Esophagus (tissue), 2 donors: ENCODE data around the gene DDX25. TPM values are rescaled to one million over a fixed set of nuclear protein-coding genes. Genes with fewer than 3 reads are reported as not detected.
"Not testable (repeated sequence)": the region's sequence is repeated elsewhere in the genome, so short reads cannot be mapped to it uniquely, and the experiment has no call there.

Source experiments
- H3K27ac ChIP-seq, 2 donors: one replicate each; pipeline ENCODE4 v1.5.1; 2013; ENCODE audit warnings: low read depth in 2 of 2, mild to moderate bottlenecking in 2 of 2, inconsistent platforms in 1 of 2, low read length in 1 of 2, moderate library complexity in 1 of 2
- H3K27me3 ChIP-seq, 2 donors: one replicate each; pipeline ENCODE4 v1.6.1; 2013; ENCODE audit warnings: low read length in 2 of 2, control low read depth in 1 of 2, mild to moderate bottlenecking in 1 of 2; ENCODE audit not compliant: insufficient read depth in 2 of 2, control insufficient read depth in 1 of 2
- H3K36me3 ChIP-seq, 2 donors: one replicate each; pipeline ENCODE4 v1.6.1; 2013; ENCODE audit warnings: low read length in 1 of 2; ENCODE audit not compliant: control insufficient read depth in 2 of 2, insufficient read depth in 2 of 2
- H3K4me1 ChIP-seq, 2 donors: one replicate each; pipeline ENCODE4 v1.6.1; 2013; ENCODE audit warnings: low read length in 1 of 2; ENCODE audit not compliant: control insufficient read depth in 2 of 2, insufficient read depth in 2 of 2
- H3K4me3 ChIP-seq, 2 donors: one replicate each; pipeline ENCODE4 v1.5.1; 2013; ENCODE audit warnings: low read length in 2 of 2, mild to moderate bottlenecking in 2 of 2, low read depth in 1 of 2, moderate library complexity in 1 of 2
- H3K9me3 ChIP-seq, 2 donors: one replicate each; pipeline ENCODE4 v1.6.1; 2013; ENCODE audit warnings: mild to moderate bottlenecking in 2 of 2, low read depth in 1 of 2, low read length in 1 of 2, moderate library complexity in 1 of 2; ENCODE audit not compliant: control insufficient read depth in 2 of 2, insufficient read depth in 1 of 2
- WGBS, 2 donors: extraction: QIAGEN DNeasy Blood & Tissue Kit; methylation state at CpG; one replicate each; pipeline ENCODE4 v1.1.7; 2013; 5-methylcytosine and 5-hydroxymethylcytosine counted together
- polyA plus RNA-seq, 2 donors: library from polyadenylated mRNA; stranded (reverse); fragments of 200-250 nt; gene quantifications; one replicate each; pipeline ENCODE4 v1.2.3, GENCODE V29; 2013
- donor health status: healthy with polysubstance abuse.
- donor health status: Bipolar disorder and iron deficiency.

DDX25 gene
- polyA plus RNA-seq, 2 donors = 0.14 to 0.27 TPM

GRCh38 chr11:125902927-125903710 lies 1.2 kb upstream of the DDX25 start, which contains the start of gene PUS3:
Gene PUS3 (minus strand): TSS chr11:125903206. CDS start chr11:125896284, 6,922 bp downstream.
- peaks cover 4% of the 10 kb centered on the region in 2 donors for H3K4me1 ChIP-seq
- H3K27me3 ChIP-seq = peaks cover 0 to 3% of the 10 kb centered on the region in 2 donors
- peak within 1 kb of the TSS; percentile 56 to 81 for H3K27ac ChIP-seq
- no peaks in the 10 kb centered on the region for H3K36me3 ChIP-seq
- H3K9me3 ChIP-seq = no peaks in the 10 kb centered on the region
- peak within 1 kb of the TSS; percentile 72 to 87 for H3K4me3 ChIP-seq
- 2 to 3% methylated on average over 31 of the region's 31 CpGs for WGBS, 2 donors

DNA sequence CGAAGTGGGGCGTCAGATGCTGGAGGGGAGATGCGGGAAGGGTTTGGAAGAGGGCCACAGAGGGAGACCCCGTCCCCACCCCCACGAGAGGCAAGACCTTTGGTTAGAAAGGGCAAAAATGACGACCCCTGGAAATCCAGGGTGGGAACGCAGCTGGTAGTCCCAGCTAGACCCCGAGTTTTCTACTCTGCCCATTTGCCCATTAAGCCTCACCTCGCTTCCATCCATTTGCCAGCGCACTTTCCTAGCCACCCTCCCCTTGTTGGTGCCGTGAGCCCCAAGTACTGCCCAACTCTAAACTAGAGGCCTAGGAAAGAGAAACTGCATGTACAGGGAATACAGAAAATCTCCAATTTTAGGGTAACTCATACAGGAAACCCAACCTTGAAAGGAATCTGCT lies 370 bp downstream of the DDX25 start:
- no peak overlapping the region for H3K27ac ChIP-seq
- no peaks in the 10 kb centered on the region for H3K36me3 ChIP-seq
- 57 to 58% methylated on average over 11 of the region's 11 CpGs for WGBS, 2 donors
- H3K27me3 ChIP-seq = peaks cover 0 to 3% of the 10 kb centered on the region in 2 donors
- H3K9me3 ChIP-seq = no peaks in the 10 kb centered on the region
- peaks cover 4% of the 10 kb centered on the region in 2 donors for H3K4me1 ChIP-seq
- peak overlapping the region; percentile 25 to 87 for H3K4me3 ChIP-seq

- 75 to 77% methylated on average over 8 of the region's 8 CpGs for WGBS, 2 donors
- no peaks in the 10 kb centered on the region for H3K27me3 ChIP-seq
Observed at GRCh38 chr11:125910226-125910849, 6.0 kb downstream of the DDX25 start.

DNA sequence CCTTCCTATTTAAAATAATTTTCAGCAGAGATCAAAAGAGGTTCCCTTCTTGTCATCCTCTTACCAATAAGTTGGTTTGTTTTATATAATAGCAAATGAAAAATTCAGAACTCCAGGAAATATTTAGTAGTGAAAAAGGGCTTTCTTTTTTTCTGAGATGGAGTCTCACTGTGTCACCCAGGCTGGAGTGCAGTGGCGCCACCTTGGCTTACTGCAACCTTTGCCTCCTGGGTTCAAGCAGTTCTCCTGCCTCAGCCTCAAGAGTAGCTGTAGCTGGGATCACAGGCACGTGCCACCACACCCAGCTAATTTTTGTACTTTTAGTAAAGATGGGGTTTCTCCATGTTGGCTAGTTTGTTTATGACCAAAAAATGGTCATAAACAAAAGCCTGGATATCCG lies 10.3 kb downstream of the DDX25 start:
- H3K9me3 ChIP-seq, H3K27me3 ChIP-seq, H3K27ac ChIP-seq, H3K4me1 ChIP-seq, H3K36me3 ChIP-seq, H3K4me3 ChIP-seq: not testable (repeated sequence)
- WGBS, 2 donors = 79 to 86% methylated on average over 3 of the region's 3 CpGs

More at GRCh38 chr11:125910226-125910849, 6.0 kb downstream of the DDX25 start:
- H3K4me3 ChIP-seq = no peak overlapping the region
- H3K9me3 ChIP-seq = no peaks in the 10 kb centered on the region
- H3K36me3 ChIP-seq = no peaks in the 10 kb centered on the region
- no peaks in the 10 kb centered on the region for H3K4me1 ChIP-seq
- H3K27ac ChIP-seq = no peak overlapping the region

DNA sequence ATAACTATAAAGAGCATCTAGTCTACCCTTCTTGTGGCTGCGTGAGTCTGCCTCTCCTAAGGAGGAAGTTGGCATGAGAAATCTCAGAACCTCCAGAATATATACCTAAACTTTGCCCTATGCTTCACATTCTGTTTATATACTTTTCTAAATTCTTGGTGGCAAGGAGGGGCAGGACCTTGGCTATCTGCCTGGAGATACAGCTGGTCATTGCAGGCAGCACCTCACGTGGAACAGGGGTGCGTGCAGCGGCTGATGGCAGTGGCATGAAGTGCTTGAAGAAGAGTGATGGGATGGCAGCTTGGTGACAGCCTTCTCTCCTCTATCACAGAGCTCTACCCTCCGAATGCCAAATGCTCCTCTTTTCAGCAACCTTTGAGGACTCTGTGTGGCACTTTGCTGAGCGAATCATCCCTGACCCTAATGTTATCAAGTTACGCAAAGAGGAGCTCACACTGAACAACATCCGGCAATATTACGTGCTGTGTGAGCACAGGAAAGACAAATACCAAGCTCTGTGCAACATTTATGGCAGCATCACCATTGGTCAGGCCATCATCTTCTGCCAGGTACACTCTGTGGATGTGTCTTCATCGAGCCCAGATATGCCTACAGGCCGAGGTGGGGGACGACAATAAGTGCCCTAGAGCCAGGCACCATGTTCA lies 12.5 kb downstream of the DDX25 start:
- no peaks in the 10 kb centered on the region for H3K36me3 ChIP-seq
- WGBS, 2 donors = 71 to 80% methylated on average over 12 of the region's 12 CpGs
- no peaks in the 10 kb centered on the region for H3K4me1 ChIP-seq
- no peaks in the 10 kb centered on the region for H3K27me3 ChIP-seq
- H3K4me3 ChIP-seq = no peak overlapping the region
- no peaks in the 10 kb centered on the region for H3K9me3 ChIP-seq
- no peak overlapping the region for H3K27ac ChIP-seq

DNA sequence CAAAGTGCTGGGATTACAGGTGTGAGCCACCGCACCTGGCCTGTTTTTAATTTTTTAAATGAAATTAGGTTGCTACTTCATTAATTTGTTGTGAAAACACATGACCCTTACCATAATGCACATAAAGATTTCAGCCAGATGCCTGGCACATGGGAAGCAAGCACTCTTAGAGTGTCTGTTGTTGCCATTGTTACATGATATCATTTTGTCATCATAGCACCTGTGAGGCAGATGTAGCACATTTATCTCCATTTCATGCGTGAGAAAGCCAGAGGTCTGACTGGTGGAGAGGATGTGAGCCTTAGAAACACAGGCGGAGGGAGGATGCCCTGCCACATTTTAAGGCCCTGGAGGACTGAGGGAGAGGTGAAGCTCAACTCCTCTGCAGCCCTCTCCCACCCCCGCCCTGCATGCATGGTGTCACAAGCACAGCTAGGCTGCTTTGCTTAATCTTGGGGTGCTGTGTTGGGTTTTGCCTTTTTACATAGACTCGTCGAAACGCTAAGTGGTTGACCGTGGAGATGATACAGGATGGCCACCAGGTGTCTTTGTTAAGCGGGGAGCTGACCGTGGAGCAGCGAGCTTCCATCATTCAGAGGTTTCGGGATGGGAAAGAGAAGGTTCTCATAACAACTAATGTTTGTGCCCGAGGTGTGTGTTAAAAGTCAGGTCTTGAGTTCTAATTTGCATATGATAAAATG lies 14.0 kb downstream of the DDX25 start:
- 80 to 85% methylated on average over 13 of the region's 13 CpGs for WGBS, 2 donors
- no peaks in the 10 kb centered on the region for H3K4me1 ChIP-seq

GRCh38 chr11:125921042-125921441 lies 16.7 kb downstream of the DDX25 start:
- H3K4me1 ChIP-seq = no peaks in the 10 kb centered on the region
- no peak overlapping the region for H3K4me3 ChIP-seq
- no peak overlapping the region for H3K27ac ChIP-seq
- no peaks in the 10 kb centered on the region for H3K27me3 ChIP-seq
- no peaks in the 10 kb centered on the region for H3K9me3 ChIP-seq
- 77 to 88% methylated on average over 9 of the region's 9 CpGs for WGBS, 2 donors
- no peaks in the 10 kb centered on the region for H3K36me3 ChIP-seq

More for the DNA sequence above, 14.0 kb downstream of the DDX25 start:
- H3K9me3 ChIP-seq = no peaks in the 10 kb centered on the region
- H3K4me3 ChIP-seq = no peak overlapping the region
- no peaks in the 10 kb centered on the region for H3K36me3 ChIP-seq
- no peaks in the 10 kb centered on the region for H3K27me3 ChIP-seq
- H3K27ac ChIP-seq = no peak overlapping the region

GRCh38 chr11:125922156-125922555 lies 17.8 kb downstream of the DDX25 start:
- H3K9me3 ChIP-seq = no peaks in the 10 kb centered on the region
- no peaks in the 10 kb centered on the region for H3K36me3 ChIP-seq
- H3K27me3 ChIP-seq = no peaks in the 10 kb centered on the region
- WGBS, 2 donors = 81 to 88% methylated on average over 3 of the region's 3 CpGs
- H3K27ac ChIP-seq = no peak overlapping the region
- no peak overlapping the region for H3K4me3 ChIP-seq
- no peaks in the 10 kb centered on the region for H3K4me1 ChIP-seq

GRCh38 chr11:125923012-125923579 lies 18.8 kb downstream of the DDX25 start:
- Histone ChIP-seq H3K9me3 (no peaks in the 10 kb centered on the region), H3K27me3 (no peaks in the 10 kb centered on the region), H3K27ac (no peak overlapping the region), H3K36me3 (no peaks in the 10 kb centered on the region), H3K4me3 (no peak overlapping the region), H3K4me1 (no peaks in the 10 kb centered on the region)
- WGBS, 2 donors = 3 to 5% methylated on average over 8 of the region's 8 CpGs
